ENCODE measurements around the gene L1CAM. TPM values are rescaled to one million over a fixed set of nuclear protein-coding genes. Genes with fewer than 3 reads are reported as not detected.

The L1CAM gene
- total RNA-seq, 1 experiment from 2014 or later = 49.7 TPM

DNA sequence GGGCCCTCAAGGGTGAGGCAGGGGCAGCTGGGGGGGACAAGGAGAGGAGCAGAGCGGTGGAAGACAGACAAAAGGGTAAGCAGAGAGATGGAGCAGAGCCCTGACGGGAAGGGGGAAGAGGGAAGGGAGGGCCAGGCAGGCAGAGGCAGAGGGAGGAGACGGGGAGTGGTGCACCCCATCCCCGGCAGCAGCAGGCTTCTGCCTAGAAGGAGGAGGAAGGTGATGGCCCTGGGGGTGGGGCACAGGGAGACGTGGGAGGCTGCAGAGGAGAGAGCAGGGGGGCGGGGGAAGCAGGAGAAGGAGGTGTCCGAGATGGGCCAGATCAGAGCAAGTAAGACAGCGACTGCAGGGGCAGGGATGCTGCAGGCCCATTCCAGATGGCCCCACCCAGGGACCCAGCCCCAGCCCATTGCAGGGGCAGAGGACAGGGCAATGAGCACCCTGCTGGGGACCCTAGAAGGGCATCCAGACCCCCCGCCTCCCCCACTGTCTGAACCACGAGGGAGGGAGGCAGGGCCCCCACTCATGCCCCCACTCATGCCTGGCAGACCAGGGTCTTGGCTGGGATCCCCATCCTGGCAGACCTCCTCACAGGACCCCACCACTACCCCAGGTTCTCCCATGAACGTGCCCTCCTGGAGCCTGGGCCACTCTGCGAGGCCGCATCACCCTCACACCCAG is 2.7 kb downstream of the L1CAM start:
- DNase-seq (ENCODE audit: low read depth) = no peak
- in situ Hi-C loops (cut with HindIII; ENCODE audit: low pct_unique_long_range_greater_than_20kb, low sequenced_read_pairs) = no loop called here

DNA sequence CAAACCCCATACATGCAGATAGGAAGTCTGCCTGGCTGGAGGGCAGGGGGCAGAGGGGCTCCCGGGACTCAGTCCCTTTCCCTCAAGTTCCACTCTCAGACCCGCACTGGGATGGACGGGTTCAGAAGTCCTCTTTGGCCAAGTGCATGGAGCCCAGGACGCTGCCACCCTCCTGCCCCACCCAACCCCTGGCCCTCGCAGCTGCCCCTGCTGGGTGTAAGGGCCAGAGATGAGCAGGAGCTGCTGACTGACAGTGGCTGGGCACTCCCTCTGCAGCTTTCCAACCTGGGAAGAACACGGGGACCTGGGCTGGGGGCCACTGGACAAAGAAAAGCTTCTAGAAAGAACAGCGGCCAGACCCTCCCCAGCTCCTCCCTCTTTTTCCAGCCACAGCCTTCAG is 3.4 kb downstream of the L1CAM start:
- DNase-seq (ENCODE audit: low read depth) = no peak
- in situ Hi-C loops (cut with HindIII; ENCODE audit: low pct_unique_long_range_greater_than_20kb, low sequenced_read_pairs) = no loop called here

- no peak for DNase-seq (ENCODE audit: low read depth)
- in situ Hi-C loops (cut with HindIII; ENCODE audit: low pct_unique_long_range_greater_than_20kb, low sequenced_read_pairs) = no loop called here
Measured at GRCh38 chrX:153882086-153882498, 3.9 kb downstream of the L1CAM start.

DNA sequence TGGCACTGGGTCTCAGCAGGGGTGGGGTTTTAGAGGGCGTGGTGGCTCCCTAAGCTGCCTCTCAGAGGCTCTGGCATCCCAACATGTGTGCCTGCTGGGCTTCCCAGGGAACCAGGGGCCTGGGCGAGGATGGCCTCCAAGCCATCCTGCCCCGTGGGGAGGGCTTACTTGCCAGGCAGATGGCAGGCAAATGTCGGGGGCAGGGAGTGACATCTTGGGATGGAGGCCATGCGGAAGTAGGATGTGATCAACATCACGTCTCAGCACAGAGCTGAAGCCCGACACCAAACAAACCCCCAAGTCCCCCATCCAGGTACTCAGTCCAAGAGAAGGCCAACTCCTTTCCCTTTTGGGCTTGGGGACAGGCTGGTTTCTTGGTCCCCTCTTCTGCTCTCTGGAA is 4.7 kb downstream of the L1CAM start:
- in situ Hi-C loops (cut with HindIII; ENCODE audit: low pct_unique_long_range_greater_than_20kb, low sequenced_read_pairs) = no loop called here
- no peak for DNase-seq (ENCODE audit: low read depth)

DNA sequence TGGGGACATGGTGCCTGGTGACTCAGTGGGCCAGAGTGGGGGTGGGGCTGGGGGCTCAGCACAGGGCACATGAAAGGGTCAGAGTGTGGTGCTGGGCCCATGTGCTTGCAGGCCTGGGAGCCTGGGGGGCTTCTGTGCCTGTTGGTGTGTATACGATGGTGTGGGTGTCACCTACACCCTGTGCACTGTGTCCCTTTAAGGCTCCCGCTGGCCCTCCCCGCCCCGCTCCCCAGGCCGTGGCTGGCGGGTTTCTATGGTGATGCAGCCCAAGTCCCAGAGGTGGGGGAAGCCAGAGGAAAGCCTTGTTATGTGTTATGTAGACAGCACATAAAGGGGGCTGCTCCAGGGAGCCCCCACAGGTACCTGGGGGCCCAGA is 5.5 kb downstream of the L1CAM start:
- in situ Hi-C loops (cut with HindIII; ENCODE audit: low pct_unique_long_range_greater_than_20kb, low sequenced_read_pairs) = no loop called here

DNA sequence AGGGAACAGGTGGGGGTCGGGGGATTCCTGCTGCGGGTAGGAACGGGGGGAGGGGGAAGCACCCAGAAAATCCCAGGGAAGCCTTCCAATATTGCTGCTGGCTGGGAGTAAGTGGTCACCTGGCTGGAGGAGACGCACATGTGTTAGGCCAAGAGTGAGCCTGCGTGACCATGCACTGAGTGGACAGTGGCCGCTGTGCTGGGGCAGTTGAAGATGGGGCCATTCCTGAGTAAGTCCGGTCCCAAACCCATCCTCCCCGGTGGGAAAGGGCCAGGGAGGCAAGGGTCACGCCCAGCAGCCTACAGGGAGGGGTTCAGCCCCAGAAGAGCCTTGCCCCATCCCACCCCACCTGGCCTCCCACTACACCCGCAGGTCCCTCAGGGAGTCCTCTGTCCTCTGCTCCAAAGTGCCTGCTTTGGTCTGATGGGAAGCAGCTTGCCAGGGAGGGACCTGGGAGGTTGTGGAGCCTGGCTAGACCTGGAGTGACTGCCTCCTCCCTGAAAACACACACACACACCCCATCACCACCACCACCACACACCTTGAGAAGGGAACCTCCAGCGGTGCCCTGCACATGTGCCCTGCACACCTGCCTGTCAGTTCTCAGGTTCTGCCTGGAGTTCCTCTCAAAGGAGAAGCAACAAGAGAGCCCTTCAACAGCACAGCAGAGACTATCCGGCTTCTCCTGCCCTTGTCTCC is 6.1 kb downstream of the L1CAM start:
- in situ Hi-C loops (cut with HindIII; ENCODE audit: low pct_unique_long_range_greater_than_20kb, low sequenced_read_pairs) = no loop called here

More for the DNA sequence above, 5.5 kb downstream of the L1CAM start:
- no peak for DNase-seq (ENCODE audit: low read depth)

DNA sequence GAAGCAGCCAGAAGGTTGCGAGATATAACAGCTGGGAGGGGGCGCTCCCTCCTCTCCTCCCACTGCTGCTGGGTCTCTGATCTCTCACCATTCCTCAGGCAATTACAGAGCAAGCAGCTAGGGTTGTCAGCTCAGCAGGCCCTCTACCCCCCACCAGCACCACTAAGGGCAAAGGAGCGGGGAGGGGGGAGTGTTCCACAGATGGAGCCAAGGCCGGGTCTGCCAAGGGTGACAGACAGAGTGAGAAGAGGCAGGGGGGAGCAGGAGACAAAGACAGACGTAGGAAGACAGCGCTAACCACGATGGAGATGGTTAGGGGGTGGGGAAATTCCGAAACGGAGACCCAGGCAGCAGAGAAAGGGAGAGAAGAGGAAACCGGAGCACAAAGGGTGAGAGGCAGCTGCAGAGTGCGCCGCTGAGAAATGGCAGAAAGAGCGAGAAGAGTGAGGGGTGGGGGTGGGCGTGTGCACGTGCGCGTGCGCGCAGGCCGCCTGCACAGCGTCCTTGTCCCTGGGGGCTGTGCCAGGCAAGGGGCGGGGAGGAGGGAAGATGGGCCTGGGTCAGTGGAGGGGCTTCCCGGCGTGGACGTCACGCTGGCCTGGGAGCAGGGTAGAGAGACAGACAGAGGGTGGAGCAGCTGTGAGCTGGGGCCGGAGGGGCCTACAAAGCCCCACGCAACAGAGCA is 6.9 kb downstream of the L1CAM start:
- in situ Hi-C loops (cut with HindIII; ENCODE audit: low pct_unique_long_range_greater_than_20kb, low sequenced_read_pairs) = no loop called here
- DNase-seq (ENCODE audit: low read depth) = no peak

More for the DNA sequence above, 6.1 kb downstream of the L1CAM start:
- DNase-seq (ENCODE audit: low read depth) = no peak

DNA sequence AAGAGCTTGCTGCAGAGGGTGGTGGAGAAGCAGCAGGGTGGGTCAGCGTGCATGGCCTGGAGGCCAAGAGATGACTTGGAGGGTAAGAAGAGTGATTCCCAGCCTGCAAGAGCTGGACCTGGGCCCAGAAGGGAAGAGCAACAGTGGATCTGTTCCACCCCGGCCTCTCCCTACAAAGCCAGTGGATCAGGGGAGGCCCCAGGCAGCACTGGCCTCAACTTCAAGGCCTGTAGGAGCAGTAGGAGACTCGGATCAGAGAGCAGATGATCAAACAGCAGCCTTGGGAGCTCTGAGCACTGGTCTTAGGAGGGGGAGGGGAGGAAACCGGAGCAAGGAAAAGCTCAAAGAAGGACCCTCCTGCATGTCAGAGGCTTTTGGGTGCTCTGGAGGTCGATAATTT is 7.6 kb downstream of the L1CAM start:
- in situ Hi-C loops (cut with HindIII; ENCODE audit: low pct_unique_long_range_greater_than_20kb, low sequenced_read_pairs) = no loop called here

GRCh38 chrX:153877571-153878261 is 8.3 kb downstream of the L1CAM start:
- in situ Hi-C loops (cut with HindIII; ENCODE audit: low pct_unique_long_range_greater_than_20kb, low sequenced_read_pairs) = no loop called here
- DNase-seq (ENCODE audit: low read depth) = no peak

More for the DNA sequence above, 7.6 kb downstream of the L1CAM start:
- no peak for DNase-seq (ENCODE audit: low read depth)

GRCh38 chrX:153876112-153876491 is 9.9 kb downstream of the L1CAM start:
- in situ Hi-C loops (cut with HindIII; ENCODE audit: low pct_unique_long_range_greater_than_20kb, low sequenced_read_pairs) = no loop called here
- no peak for DNase-seq (ENCODE audit: low read depth)

GRCh38 chrX:153875391-153876111 is 10.4 kb downstream of the L1CAM start:
- DNase-seq (ENCODE audit: low read depth) = peak; percentile 38
- in situ Hi-C loops (cut with HindIII; ENCODE audit: low pct_unique_long_range_greater_than_20kb, low sequenced_read_pairs) = no loop called here

- DNase-seq (ENCODE audit: low read depth) = no peak
- in situ Hi-C loops (cut with HindIII; ENCODE audit: low pct_unique_long_range_greater_than_20kb, low sequenced_read_pairs) = no loop called here
Measured at GRCh38 chrX:153874366-153875125, 11.4 kb downstream of the L1CAM start.

DNA sequence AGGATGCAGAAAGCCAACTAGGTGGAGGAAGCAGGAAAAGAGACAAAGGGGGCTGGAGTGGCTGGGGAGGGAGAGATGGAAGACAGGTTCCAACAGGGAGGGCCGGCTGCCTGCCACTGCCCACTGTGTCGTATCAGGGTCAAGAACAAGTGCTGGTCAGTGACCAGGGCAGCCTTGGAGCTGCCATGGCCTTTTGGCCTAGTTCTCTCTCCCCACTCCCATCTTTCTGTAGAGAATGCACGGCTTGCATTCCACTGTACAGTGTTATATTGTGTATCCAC is 11.9 kb downstream of the L1CAM start:
- in situ Hi-C loops (cut with HindIII; ENCODE audit: low pct_unique_long_range_greater_than_20kb, low sequenced_read_pairs) = no loop called here
- DNase-seq (ENCODE audit: low read depth) = no peak

GRCh38 chrX:153873282-153874084 is 12.5 kb downstream of the L1CAM start:
- in situ Hi-C loops (cut with HindIII; ENCODE audit: low pct_unique_long_range_greater_than_20kb, low sequenced_read_pairs) = no loop called here
- no peak for DNase-seq (ENCODE audit: low read depth)

GRCh38 chrX:153871946-153872878 is 13.8 kb downstream of the L1CAM start:
- no peak for DNase-seq (ENCODE audit: low read depth)
- in situ Hi-C loops (cut with HindIII; ENCODE audit: low pct_unique_long_range_greater_than_20kb, low sequenced_read_pairs) = no loop called here

GRCh38 chrX:153871451-153871850 is 14.5 kb downstream of the L1CAM start:
- no peak for DNase-seq (ENCODE audit: low read depth)
- in situ Hi-C loops (cut with HindIII; ENCODE audit: low pct_unique_long_range_greater_than_20kb, low sequenced_read_pairs) = no loop called here
